ENCODE measurements around the gene SUCNR1. TPM values are rescaled to one million over a fixed set of nuclear protein-coding genes. Genes with fewer than 3 reads are reported as not detected.
A peak's percentile ranks its signal among the peaks of the same experiment; 100 is the strongest.

The SUCNR1 gene
- total RNA-seq, 1 experiment from 2014 or later, result not detected

DNA sequence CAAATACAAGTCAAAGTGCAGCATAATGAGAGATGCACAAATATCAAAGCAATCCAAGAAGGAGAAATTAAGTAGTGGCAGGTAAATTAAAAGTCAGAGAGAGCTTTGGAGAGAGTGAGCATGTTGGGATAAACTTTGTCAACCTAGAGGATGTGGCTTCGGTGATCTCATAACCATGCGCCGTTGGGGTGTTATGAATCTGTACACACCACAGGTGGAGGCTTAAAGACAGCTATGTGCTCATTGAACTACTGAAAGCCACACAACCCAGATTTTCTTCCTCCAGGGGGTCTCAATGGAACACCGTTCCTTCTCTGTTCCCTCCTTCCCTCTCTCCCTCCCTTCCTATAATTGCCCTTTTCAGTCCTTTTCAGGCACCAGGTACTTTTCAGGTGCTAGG lies 52.0 kb downstream of the SUCNR1 start:
- no peak overlapping the region for H3K27ac ChIP-seq (ENCODE audit: insufficient read length, low read depth, low read length)
- no peak overlapping the region for H3K56ac ChIP-seq (ENCODE audit: insufficient read length, low read depth, low read length)
- no peak overlapping the region for H3K4me3 Mint-ChIP-seq
- H2AFZ ChIP-seq (ENCODE audit: low read length), result no peak overlapping the region
- no peak overlapping the region for H2BK5ac ChIP-seq (ENCODE audit: insufficient read length, low read length)
- no CpG with 5 or more reads among the region's 4 CpGs for WGBS (ENCODE audit: extremely low coverage, insufficient read length, low lambda C conversion rate)
- peaks cover 0 to 4% (median 0%) of the 10 kb centered on the region in 3 experiments; a peak in 1 of 7 replicates for H3K36me3 Mint-ChIP-seq (ENCODE audit: insufficient read depth in 1 of 3, low read depth in 3 of 3)
- DNase-seq, result no peak
- H3K27ac Mint-ChIP-seq, result peak overlapping the region in 1 of 3 experiments; percentile 78; a peak in 1 of 7 replicates
- H3K4me1 Mint-ChIP-seq, result peaks cover 4 to 5% of the 10 kb centered on the region in 2 experiments; a peak in 2 of 4 replicates
- no peaks in the 10 kb centered on the region for H3K4me1 ChIP-seq (ENCODE audit: insufficient read depth, low read length)
- no peak overlapping the region for H3K14ac ChIP-seq (ENCODE audit: insufficient read depth, low read length)
- H3K27me3 ChIP-seq (ENCODE audit: insufficient read depth, low read length), result no peaks in the 10 kb centered on the region
- peaks cover 0 to 2% of the 10 kb centered on the region in 2 experiments; a peak in 2 of 5 replicates for H3K9me3 Mint-ChIP-seq
- TF ChIP-seq, protein P1, sequence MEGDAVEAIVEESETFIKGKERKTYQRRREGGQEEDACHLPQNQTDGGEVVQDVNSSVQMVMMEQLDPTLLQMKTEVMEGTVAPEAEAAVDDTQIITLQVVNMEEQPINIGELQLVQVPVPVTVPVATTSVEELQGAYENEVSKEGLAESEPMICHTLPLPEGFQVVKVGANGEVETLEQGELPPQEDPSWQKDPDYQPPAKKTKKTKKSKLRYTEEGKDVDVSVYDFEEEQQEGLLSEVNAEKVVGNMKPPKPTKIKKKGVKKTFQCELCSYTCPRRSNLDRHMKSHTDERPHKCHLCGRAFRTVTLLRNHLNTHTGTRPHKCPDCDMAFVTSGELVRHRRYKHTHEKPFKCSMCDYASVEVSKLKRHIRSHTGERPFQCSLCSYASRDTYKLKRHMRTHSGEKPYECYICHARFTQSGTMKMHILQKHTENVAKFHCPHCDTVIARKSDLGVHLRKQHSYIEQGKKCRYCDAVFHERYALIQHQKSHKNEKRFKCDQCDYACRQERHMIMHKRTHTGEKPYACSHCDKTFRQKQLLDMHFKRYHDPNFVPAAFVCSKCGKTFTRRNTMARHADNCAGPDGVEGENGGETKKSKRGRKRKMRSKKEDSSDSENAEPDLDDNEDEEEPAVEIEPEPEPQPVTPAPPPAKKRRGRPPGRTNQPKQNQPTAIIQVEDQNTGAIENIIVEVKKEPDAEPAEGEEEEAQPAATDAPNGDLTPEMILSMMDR (conservative IDR thresholded peaks at IDR 0.05), result no peak
- no peak overlapping the region for H3K9ac ChIP-seq (ENCODE audit: extremely low read depth, insufficient read length, low read length)
- no peak overlapping the region for H3K18ac ChIP-seq (ENCODE audit: insufficient read length, low read depth, low read length)
- no peaks in the 10 kb centered on the region for H3K79me2 ChIP-seq (ENCODE audit: insufficient read depth, low read length)
- H4K5ac ChIP-seq (ENCODE audit: insufficient read length, low read depth, low read length), result no peak overlapping the region
- no peak overlapping the region for H2AK5ac ChIP-seq (ENCODE audit: insufficient read length, low read length)
- no peak overlapping the region for H4K91ac ChIP-seq (ENCODE audit: insufficient read length, low read depth, low read length)
- H3K27me3 Mint-ChIP-seq (ENCODE audit: low read depth), result no peaks in the 10 kb centered on the region
- no peak overlapping the region for H2BK15ac ChIP-seq (ENCODE audit: low read depth, low read length)
- no peak overlapping the region for H2BK120ac ChIP-seq (ENCODE audit: low read depth, low read length, poor library complexity, severe bottlenecking)
- no peaks in the 10 kb centered on the region for H4K20me1 ChIP-seq (ENCODE audit: control insufficient read depth, insufficient read depth, insufficient read length)
- H3T11ph ChIP-seq (ENCODE audit: low read length), result no peak overlapping the region
- H3K4ac ChIP-seq (ENCODE audit: low read depth, low read length), result no peak overlapping the region
- no peaks in the 10 kb centered on the region for H3K23me2 ChIP-seq (ENCODE audit: insufficient read length, low read depth, low read length, poor library complexity, severe bottlenecking)
- no peak overlapping the region for H3K4me2 ChIP-seq (ENCODE audit: insufficient read depth, insufficient read length, low read length)
- no peak overlapping the region for H2BK20ac ChIP-seq (ENCODE audit: low read depth, low read length, poor library complexity, severe bottlenecking)
- H3K9me3 ChIP-seq (ENCODE audit: control insufficient read depth, low read depth, low read length), result no peaks in the 10 kb centered on the region
- no peak overlapping the region for H4K8ac ChIP-seq (replicated peaks; ENCODE audit: insufficient read length, low read depth, low read length)
- H3K23ac ChIP-seq (ENCODE audit: insufficient read length, low read depth, low read length), result no peak overlapping the region
- H3K79me1 ChIP-seq (ENCODE audit: insufficient read depth, low read depth, low read length, poor library complexity, severe bottlenecking), result no peaks in the 10 kb centered on the region
- no peak overlapping the region for H2BK12ac ChIP-seq (ENCODE audit: insufficient read length, low read depth, low read length)

All from H9 (cell line).